CD4-positive, alpha-beta T cell treated with Interleukin-6 for 4 hours (primary cell): ENCODE measurements around the gene GRAP2.

ENCODE experiments used
- DNase-seq: peaks from one replicate; pipeline ENCODE4 v3.0.0-alpha.2; 2020; ENCODE audit warnings: mixed read lengths

GRAP2 gene

DNA sequence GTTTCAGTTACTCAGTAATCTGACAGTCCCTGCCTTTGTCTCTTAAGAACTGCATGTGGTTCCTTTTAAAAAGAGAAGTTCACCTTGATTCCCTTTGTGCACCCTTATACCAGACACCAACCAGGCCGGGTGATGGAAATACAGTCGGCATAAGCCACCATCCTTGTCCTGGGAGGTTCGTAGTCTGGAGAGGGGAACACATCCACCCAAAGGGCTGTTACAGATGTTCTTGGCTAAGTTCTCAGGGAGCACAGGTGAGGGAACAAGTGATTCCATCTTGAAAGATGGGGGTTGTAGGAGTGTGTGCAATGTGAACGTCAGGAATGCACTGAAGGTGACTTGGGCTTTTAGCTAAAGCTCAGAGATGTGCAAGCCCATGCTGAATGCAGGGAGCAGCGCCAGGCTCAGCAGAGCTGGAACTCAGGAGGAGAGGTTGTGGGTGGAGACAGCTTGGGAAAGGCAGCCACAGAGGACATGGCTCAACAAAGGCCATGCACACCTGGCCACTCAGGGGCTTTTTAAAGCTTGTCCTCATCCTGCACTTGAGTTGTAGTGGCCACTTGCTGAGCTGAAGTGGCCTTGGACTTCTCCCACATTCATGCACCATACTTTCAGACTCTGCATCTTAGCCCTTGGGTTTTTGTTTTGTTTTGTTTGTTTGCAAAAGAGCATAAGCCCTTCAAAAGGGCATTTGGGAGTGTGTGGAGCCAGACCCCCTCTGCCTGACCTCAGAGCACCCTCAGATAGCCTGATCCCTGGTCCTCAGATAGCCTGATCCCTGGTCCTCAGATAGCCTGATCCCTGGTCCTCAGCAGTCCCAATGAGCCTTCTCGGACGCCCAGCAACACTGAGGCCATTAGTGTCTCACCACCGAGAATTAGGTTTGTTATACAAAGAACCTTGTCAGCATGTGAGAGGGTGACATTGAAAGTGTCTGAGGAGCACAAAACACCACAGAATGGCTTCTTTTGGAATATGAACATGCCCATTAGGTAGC, 46.6 kb downstream of the GRAP2 start:
- no peak for DNase-seq

GRCh38 chr22:39949964-39950737, 49.3 kb downstream of the GRAP2 start:
- no peak for DNase-seq

DNA sequence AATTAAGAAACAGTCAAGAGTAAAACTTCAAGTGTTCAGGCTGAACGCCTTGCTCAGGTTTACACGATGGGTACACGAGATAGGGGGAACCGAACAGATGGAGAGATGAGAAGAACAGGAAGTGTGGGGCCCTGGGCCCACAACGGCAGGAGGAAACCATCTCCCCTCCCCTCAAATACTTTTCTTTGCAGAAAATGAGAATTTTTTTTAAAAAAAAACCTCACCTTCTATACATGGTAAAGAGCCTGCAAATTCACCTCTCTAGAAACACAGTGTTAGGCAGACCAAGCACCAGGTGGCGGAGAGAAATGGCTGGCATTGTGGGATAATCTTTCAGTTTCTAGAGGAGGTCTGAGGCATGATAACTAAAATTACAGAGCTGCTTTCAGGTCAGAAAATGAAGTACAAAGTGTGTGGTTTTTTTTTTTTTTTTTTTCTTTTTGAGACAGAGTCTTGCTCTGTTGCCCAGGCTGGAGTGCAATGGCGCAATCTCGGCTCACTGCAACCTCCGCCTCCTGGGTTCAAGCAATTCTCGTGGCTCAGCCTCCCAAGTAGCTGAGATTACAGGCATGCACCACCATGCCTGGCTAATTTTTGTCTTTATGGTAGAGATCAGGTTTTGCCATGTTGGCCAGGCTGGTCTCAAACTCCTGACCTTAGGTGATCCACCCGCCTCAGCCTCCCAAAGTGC, 50.9 kb downstream of the GRAP2 start:
- peak; percentile 69 for DNase-seq

DNA sequence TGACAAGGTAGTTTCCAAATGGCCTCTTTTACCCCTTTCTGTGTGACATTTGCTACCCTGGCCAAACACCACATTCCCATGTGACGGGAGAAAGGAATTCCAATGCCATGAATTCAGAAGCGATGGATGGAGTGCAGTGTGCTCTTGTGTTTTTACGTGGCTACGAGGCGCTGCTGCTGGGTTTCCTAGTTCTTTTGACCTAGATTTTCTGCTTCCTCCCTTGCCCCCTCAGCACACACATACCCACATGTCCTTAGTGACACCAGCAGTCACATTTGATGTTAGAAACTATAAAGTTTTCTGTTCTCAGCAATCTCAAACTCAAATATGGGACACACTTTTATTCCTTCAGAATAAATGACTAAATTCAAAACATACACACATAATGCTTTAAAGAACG, 51.5 kb downstream of the GRAP2 start:
- peak; percentile 54 for DNase-seq

DNA sequence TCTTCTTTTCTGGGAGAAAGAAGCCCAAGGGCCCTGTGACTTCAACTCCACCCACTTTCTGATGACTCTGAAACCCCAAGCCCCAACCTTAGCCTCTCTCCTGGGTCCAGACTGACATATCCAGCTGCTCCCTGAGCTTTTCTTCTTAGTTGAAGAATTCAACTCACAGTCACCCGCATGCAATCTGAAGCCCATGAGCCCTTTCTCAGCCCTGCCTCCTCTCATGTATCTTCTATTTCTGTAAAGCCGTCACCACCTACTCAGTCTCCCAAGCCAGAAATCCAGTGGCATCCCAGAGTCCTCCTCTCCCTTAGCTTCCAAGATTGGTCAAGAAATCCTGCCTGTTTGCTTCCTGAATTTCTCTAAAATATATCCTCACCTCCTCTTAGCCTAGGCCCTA, 52.2 kb downstream of the GRAP2 start:
- no peak for DNase-seq

GRCh38 chr22:39954584-39955055, 53.7 kb downstream of the GRAP2 start:
- peak; percentile 37 for DNase-seq

DNA sequence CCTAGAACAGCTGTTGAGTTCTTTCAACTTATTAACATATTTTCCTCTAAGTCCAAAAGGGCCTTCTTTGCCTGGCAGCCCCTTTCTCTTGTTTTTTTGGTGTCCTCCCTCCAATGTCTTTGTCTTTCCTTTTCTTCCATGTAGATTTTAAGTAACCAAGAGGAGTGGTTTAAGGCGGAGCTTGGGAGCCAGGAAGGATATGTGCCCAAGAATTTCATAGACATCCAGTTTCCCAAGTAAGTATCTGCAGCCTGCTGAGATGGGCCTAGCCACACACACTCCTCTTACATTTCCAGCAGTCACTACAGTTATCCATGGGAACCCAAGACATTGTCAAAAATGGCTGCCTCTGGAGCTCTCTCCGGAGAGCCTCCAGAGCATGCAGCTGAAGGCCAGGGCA, 54.8 kb downstream of the GRAP2 start:
- no peak for DNase-seq

GRCh38 chr22:39956932-39957664, 56.2 kb downstream of the GRAP2 start:
- DNase-seq: no peak

GRCh38 chr22:39958009-39958711, 57.3 kb downstream of the GRAP2 start:
- no peak for DNase-seq

DNA sequence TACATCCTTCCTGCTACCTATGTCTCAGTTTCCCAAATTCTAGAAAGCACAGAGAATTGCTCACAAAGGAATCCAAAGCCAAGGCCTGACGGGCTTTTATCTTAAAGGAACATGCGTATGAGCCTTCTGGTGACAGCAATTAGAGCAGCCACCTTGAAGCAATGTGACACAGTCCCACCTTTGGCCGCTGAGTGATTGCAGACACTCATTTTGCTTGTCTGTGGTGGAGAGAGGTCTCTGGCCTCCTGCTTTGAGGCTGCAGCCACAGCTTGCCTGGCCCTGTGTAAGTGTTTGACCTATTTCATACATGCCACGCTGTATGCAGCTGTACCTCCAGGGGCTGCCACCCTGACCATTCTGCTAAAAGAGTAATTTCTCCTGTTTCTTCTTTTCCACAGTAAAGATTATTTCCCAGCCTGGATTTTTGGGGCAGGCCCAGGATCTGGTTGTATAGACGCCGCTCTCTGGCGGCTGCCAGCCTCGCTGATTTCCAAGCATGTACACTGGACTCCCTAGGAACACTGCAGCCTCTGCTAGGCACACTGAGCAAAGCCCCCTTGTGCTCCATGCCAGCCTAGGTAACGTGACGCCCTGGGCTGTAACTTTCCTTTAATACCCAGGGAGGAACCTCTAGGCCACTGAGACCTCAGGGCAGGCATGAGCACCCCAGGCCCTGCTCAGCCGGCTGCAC, 58.2 kb downstream of the GRAP2 start:
- DNase-seq: no peak

- DNase-seq: peak; percentile 73
Observed at GRCh38 chr22:39959640-39960447, 59.0 kb downstream of the GRAP2 start, which contains the start of gene TMA7B. TSS of gene TMA7B (plus strand) at chr22:39960397. CDS start at chr22:39964375, 3,978 bp downstream.

DNA sequence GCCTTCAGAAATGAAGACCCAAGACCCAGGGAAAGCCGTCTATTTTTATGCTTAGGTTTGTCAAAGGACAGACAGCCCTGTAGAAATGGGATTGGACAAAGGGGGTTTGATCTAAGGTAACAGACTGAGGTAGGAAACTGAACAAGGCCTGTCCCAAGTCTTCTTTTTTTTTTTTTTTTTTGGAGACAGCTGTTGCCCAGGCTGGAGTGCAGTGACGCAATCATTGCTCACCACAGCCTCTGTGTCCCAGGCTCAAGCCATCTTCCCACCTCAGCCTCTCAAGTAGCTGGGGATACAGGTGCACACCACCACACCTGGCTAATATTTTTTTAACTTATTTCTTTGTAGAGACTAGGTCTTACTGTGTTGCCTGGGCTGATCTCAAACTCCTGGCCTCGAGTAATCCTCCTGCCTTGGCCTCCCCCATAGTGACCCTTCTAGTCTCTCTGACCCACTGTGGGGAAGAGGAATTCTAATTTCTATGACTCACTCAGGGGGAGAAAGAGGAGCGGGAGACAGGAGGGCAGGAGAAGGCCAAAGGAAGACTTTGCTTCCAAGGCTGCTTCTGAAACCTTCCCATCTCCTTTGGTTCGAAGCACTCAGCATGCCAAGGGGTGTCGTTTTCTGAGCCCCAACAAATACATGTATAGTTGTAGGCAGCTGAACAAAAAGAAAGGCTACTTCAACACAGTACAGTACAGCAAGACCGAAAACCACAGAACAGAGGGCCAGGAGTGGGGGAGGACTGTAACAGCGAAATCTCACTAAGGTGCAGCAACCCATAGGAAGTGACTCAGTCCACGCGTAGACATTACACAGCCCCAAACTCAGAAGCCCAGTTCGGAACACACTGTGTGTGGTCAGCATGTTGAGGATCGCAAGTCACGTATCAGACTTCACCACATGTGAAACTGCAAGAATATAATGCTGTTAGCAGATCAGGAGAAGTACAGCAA, 60.2 kb downstream of the GRAP2 start:
- peak; percentile 71 for DNase-seq

- no peak for DNase-seq
Observed at GRCh38 chr22:39962071-39962470, 61.2 kb downstream of the GRAP2 start.

GRCh38 chr22:39965748-39966147, 64.9 kb downstream of the GRAP2 start:
- no peak for DNase-seq

GRCh38 chr22:39966470-39966869, 65.6 kb downstream of the GRAP2 start:
- DNase-seq: no peak

GRCh38 chr22:39967103-39967829, 66.4 kb downstream of the GRAP2 start:
- DNase-seq: no peak

DNA sequence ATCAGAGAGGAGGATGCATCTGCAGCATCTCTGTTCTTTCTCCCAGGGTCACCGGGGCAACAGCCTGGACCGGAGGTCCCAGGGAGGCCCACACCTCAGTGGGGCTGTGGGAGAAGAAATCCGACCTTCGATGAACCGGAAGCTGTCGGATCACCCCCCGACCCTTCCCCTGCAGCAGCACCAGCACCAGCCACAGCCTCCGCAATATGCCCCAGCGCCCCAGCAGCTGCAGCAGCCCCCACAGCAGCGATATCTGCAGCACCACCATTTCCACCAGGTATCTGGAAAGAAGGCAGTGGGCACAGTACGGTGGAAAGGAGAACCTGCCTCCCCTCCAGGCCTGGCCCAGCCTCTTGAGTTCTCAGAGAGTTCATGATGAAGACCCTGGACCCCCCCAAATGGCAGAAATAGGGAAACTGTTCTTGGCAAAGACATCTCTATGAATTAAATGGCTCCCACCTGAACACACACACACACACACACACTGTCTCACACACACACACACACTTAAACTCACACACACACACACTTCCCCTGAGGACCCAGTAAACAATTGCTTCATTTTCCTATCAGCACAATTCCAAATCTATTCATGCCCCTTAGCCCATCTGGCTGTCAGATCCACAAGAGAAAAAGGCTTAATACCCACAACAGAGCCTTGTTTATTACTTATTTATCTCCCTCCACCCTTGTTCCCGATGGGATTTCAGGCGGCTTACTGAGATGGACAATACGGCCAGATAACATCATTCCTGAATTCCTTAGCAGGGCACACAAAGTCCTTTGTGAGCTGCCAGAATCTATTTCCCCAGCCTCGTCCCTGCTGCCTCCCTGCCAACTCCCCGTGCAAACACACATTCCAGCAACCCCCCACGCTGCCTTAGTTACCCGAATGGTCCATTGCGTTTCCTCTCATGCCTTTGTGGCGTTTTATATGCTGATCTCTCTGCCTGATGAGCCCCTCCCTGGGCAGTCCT, 67.4 kb downstream of the GRAP2 start:
- no peak for DNase-seq
